Suprapubic skin (tissue), 4 donors: ENCODE data around the gene LPP. TPM values are rescaled to one million over a fixed set of nuclear protein-coding genes. Genes with fewer than 3 reads are reported as not detected.

ENCODE experiments used
- DNase-seq, 2 donors: peaks; one replicate each; pipeline ENCODE4 v3.0.0-alpha.2; 2019; ENCODE audit warnings: low spot score in 2 of 2
- H3K27ac ChIP-seq: fragments of 200-600 bp; sonication (generic); one replicate; pipeline ENCODE4 v1.5.1; 2019
- H3K27me3 ChIP-seq: fragments of 200-600 bp; sonication (generic); one replicate; pipeline ENCODE4 v1.5.1; 2019
- H3K36me3 ChIP-seq: fragments of 200-600 bp; sonication (generic); one replicate; pipeline ENCODE4 v1.5.1; 2019
- H3K4me1 ChIP-seq: fragments of 200-600 bp; sonication (generic); one replicate; pipeline ENCODE4 v1.5.1; 2019
- H3K4me3 ChIP-seq: fragments of 200-600 bp; sonication (generic); one replicate; pipeline ENCODE4 v1.5.1; 2019; ENCODE audit warnings: mild to moderate bottlenecking
- H3K9me3 ChIP-seq: fragments of 200-600 bp; sonication (generic); one replicate; pipeline ENCODE4 v1.5.1; 2019
- CTCF ChIP-seq, 2 donors: fragments of 200-600 bp in 1 of 2; fragments of 450-650 bp in 1 of 2; sonication (generic) in 1 of 2; IDR thresholded peaks; one replicate each; pipeline ENCODE4 v1.5.1; 2016 to 2019; ENCODE audit warnings: antibody characterized with exemption in 2 of 2, mild to moderate bottlenecking in 1 of 2, moderate library complexity in 1 of 2
- EP300 ChIP-seq: sonication (generic); formaldehyde crosslinking; IDR thresholded peaks from one replicate; pipeline ENCODE4 v1.6.1; 2017; ENCODE audit warnings: antibody characterized with exemption
- POLR2A ChIP-seq, 2 donors: fragments of 450-650 bp; IDR thresholded peaks; one replicate each; pipeline ENCODE4 v1.6.1; 2017; ENCODE audit warnings: antibody characterized with exemption in 2 of 2, mild to moderate bottlenecking in 2 of 2, moderate library complexity in 2 of 2
- POLR2AphosphoS5 ChIP-seq, 3 donors: sonication (generic); formaldehyde crosslinking; IDR thresholded peaks; one replicate each; pipeline ENCODE4 v1.6.1; 2017; ENCODE audit warnings: antibody characterized with exemption in 3 of 3
- WGBS: methylation state at CpG from one replicate; pipeline ENCODE4 v1.1.5; 2018; 5-methylcytosine and 5-hydroxymethylcytosine counted together
- total RNA-seq, 4 donors: library from RNA; depleted of rRNA; stranded (reverse); fragments of >200 nt; gene quantifications; one replicate each; pipeline ENCODE4 v1.1.0, GENCODE V29; 2016

LPP gene
- total RNA-seq, 4 donors from 2014 or later: 56.8 to 127 (median 84.2) TPM

- DNase-seq: no peak
- peaks cover 3% of the 10 kb centered on the region for H3K36me3 ChIP-seq
- no peaks in the 10 kb centered on the region for H3K9me3 ChIP-seq
- H3K4me1 ChIP-seq: peaks cover 6% of the 10 kb centered on the region
- H3K27me3 ChIP-seq: no peaks in the 10 kb centered on the region
- H3K4me3 ChIP-seq: no peak overlapping the region
- 96% methylated on average over 2 of the region's 2 CpGs for WGBS
- no peak for TF ChIP-seq POLR2AphosphoS5 (IDR thresholded peaks at IDR 0.05)
- no peak for TF ChIP-seq EP300
- TF ChIP-seq CTCF (IDR thresholded peaks at IDR 0.05): no peak
- no peak for TF ChIP-seq POLR2A (IDR thresholded peaks at IDR 0.05)
- H3K27ac ChIP-seq: no peak overlapping the region
Measured at GRCh38 chr3:188327433-188327832, 173.5 kb downstream of the LPP start.

DNA sequence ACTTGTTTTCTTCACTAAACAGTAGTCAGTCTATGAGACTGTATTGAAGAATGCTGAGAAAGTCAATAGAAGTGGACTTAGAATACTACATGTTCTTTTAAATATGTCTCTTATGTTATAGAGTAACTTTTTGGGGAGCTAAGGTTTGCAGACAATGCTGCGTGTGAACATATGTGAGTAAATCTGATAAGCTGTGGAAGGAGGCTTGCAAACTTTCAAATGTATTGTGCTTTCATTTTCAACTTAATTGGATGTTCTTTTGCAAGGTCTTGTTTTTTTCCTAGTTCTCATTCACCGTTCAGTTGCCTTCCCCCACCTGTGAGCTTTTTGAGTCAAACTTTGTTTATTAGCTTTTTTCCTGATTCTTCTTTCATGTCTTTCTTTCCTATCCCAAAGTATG is 176.2 kb downstream of the LPP start:
- Histone ChIP-seq H3K36me3 (peaks cover 3% of the 10 kb centered on the region), H3K27me3 (no peaks in the 10 kb centered on the region), H3K4me1 (peaks cover 5% of the 10 kb centered on the region), H3K27ac (no peak overlapping the region), H3K9me3 (no peaks in the 10 kb centered on the region), H3K4me3 (no peak overlapping the region)
- WGBS: 92% methylated on average over 2 of the region's 2 CpGs
- TF ChIP-seq EP300 (no peak), POLR2A (IDR thresholded peaks at IDR 0.05) (no peak), CTCF (IDR thresholded peaks at IDR 0.05) (no peak), POLR2AphosphoS5 (IDR thresholded peaks at IDR 0.05) (no peak)
- DNase-seq: no peak

DNA sequence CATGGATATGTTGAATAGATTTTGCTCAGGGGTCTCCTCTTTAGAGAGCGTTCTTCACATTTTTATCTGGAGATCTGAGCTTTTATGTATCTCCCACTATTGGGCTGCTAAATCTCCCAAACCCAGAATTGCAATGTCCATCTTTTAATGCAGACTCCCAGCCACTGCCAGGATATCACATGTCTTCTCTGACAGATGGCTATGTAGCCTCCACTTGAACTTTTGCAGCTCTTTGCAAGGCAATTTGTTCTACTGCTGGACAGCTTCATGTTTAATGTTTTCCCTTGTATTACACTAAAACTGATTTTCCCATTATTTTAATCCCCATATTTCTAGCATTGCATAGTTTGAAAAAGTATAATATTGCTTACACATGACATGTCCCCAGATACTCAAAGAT is 177.2 kb downstream of the LPP start:
- WGBS: 100% methylated on average over 1 of the region's 1 CpG
- H3K9me3 ChIP-seq: no peaks in the 10 kb centered on the region
- no peak overlapping the region for H3K4me3 ChIP-seq
- no peak for TF ChIP-seq CTCF (IDR thresholded peaks at IDR 0.05)
- DNase-seq: no peak
- H3K4me1 ChIP-seq: no peaks in the 10 kb centered on the region
- no peaks in the 10 kb centered on the region for H3K36me3 ChIP-seq
- H3K27me3 ChIP-seq: no peaks in the 10 kb centered on the region
- H3K27ac ChIP-seq: no peak overlapping the region

DNA sequence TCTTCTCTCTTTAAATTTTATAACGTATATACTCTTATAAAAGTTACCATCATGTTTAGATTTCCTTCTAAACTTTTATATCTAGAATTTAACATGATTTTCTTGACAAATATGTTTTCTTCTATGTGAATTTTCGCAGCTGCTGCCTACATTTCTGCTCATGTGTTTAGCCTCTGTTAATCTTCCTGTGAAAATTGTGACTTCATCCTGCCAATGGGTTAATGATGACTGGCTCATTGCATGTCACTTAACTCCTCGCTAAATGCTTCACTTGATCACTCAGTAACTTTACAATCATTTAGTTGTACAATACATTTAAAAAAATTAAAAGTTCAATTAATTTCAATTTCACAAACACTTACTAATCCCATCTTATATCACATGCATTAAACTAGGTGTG is 178.1 kb downstream of the LPP start:
- H3K4me1 ChIP-seq: no peaks in the 10 kb centered on the region
- no peaks in the 10 kb centered on the region for H3K27me3 ChIP-seq
- H3K27ac ChIP-seq: no peak overlapping the region
- TF ChIP-seq CTCF (IDR thresholded peaks at IDR 0.05) (no peak), POLR2A (IDR thresholded peaks at IDR 0.05) (no peak), POLR2AphosphoS5 (IDR thresholded peaks at IDR 0.05) (no peak), EP300 (no peak)
- 94% methylated on average over 3 of the region's 3 CpGs for WGBS
- no peak overlapping the region for H3K4me3 ChIP-seq
- no peaks in the 10 kb centered on the region for H3K36me3 ChIP-seq
- no peak for DNase-seq
- no peaks in the 10 kb centered on the region for H3K9me3 ChIP-seq

- H3K27ac ChIP-seq: no peak overlapping the region
- H3K9me3 ChIP-seq: no peaks in the 10 kb centered on the region
- WGBS: 92% methylated on average over 3 of the region's 3 CpGs
- TF ChIP-seq POLR2A (IDR thresholded peaks at IDR 0.05) (no peak), POLR2AphosphoS5 (IDR thresholded peaks at IDR 0.05) (no peak), CTCF (IDR thresholded peaks at IDR 0.05) (no peak), EP300 (no peak)
- DNase-seq: no peak
- H3K4me3 ChIP-seq: no peak overlapping the region
- H3K4me1 ChIP-seq: no peaks in the 10 kb centered on the region
- no peaks in the 10 kb centered on the region for H3K27me3 ChIP-seq
- H3K36me3 ChIP-seq: no peaks in the 10 kb centered on the region
Measured at GRCh38 chr3:188335656-188336055, 181.7 kb downstream of the LPP start.
